HL-60/S4 (cell line): Measurements from ENCODE around the gene HEPN1.

Source experiments
- in situ Hi-C: fragments of 300-500 bp; cut with MboI; formaldehyde crosslinking; loops from 2 replicates; pipeline ENCODE4 v1.14.3; 2022; ENCODE audit warnings: low sequenced_read_pairs

Gene HEPN1

GRCh38 chr11:124918950-124919349 is at the start of gene HEPN1:
TSS of gene HEPN1 (plus strand) at chr11:124919250.
- in situ Hi-C loops, result no loop called here

GRCh38 chr11:124869331-124869730 is 49.7 kb upstream of the HEPN1 start:
- in situ Hi-C loops, result no loop called here

- in situ Hi-C loops, result no loop called here
Measured at GRCh38 chr11:124869856-124870387, 49.1 kb upstream of the HEPN1 start.

GRCh38 chr11:124870430-124870829 is 48.6 kb upstream of the HEPN1 start:
- in situ Hi-C loops, result no loop called here

- in situ Hi-C loops, result no loop called here
Measured at GRCh38 chr11:124872280-124872679, 46.8 kb upstream of the HEPN1 start.

- in situ Hi-C loops, result no loop called here
Measured at GRCh38 chr11:124872741-124873140, 46.3 kb upstream of the HEPN1 start.

GRCh38 chr11:124873951-124874350 is 45.1 kb upstream of the HEPN1 start:
- in situ Hi-C loops, result no loop called here

GRCh38 chr11:124874571-124875255 is 44.3 kb upstream of the HEPN1 start:
- in situ Hi-C loops, result no loop called here

- in situ Hi-C loops, result no loop called here
Measured at GRCh38 chr11:124875401-124875800, 43.6 kb upstream of the HEPN1 start.

- in situ Hi-C loops, result no loop called here
Measured at GRCh38 chr11:124875943-124876817, 42.9 kb upstream of the HEPN1 start.

- in situ Hi-C loops, result no loop called here
Measured at GRCh38 chr11:124876818-124877630, 42.0 kb upstream of the HEPN1 start.

- in situ Hi-C loops, result no loop called here
Measured at GRCh38 chr11:124877631-124877909, 41.5 kb upstream of the HEPN1 start.

GRCh38 chr11:124877910-124878758 is 40.9 kb upstream of the HEPN1 start:
- in situ Hi-C loops, result no loop called here

- in situ Hi-C loops, result no loop called here
Measured at GRCh38 chr11:124878759-124879492, 40.1 kb upstream of the HEPN1 start.

- in situ Hi-C loops, result no loop called here
Measured at GRCh38 chr11:124879493-124880289, 39.4 kb upstream of the HEPN1 start.

GRCh38 chr11:124880290-124880611 is 38.8 kb upstream of the HEPN1 start:
- in situ Hi-C loops, result no loop called here

- in situ Hi-C loops, result no loop called here
Measured at GRCh38 chr11:124880958-124881357, 38.1 kb upstream of the HEPN1 start.

- in situ Hi-C loops, result no loop called here
Measured at GRCh38 chr11:124882339-124883071, 36.5 kb upstream of the HEPN1 start.
